HUES6 (cell line): ENCODE measurements around the gene DIS3L2.
"Not testable (repeated sequence)": the region's sequence is repeated elsewhere in the genome, so short reads cannot be mapped to it uniquely, and the experiment has no call there.

ENCODE experiments used
- H3K27ac ChIP-seq: 2 replicates; pipeline ENCODE4 v1.7.0; 2013; ENCODE audit warnings: low read depth, mild to moderate bottlenecking, low read length, inconsistent platforms
- H3K27me3 ChIP-seq: 2 replicates; pipeline ENCODE4 v1.6.1; 2013; ENCODE audit warnings: low read length; ENCODE audit not compliant: control insufficient read depth, insufficient read depth
- H3K36me3 ChIP-seq: 2 replicates; pipeline ENCODE4 v1.6.1; 2013; ENCODE audit warnings: low read length; ENCODE audit not compliant: control insufficient read depth, insufficient read depth
- H3K4me1 ChIP-seq: 2 replicates; pipeline ENCODE4 v1.6.1; 2013; ENCODE audit warnings: low read length; ENCODE audit not compliant: control insufficient read depth, insufficient read depth
- H3K4me3 ChIP-seq: 2 replicates; pipeline ENCODE4 v1.5.1; 2013; ENCODE audit warnings: low read depth, low read length
- H3K9ac ChIP-seq: one replicate; pipeline ENCODE4 v1.6.1; 2013; ENCODE audit warnings: mild to moderate bottlenecking, low read length
- H3K9me3 ChIP-seq: 2 replicates; pipeline ENCODE4 v1.6.1; 2013; ENCODE audit warnings: low read depth, low read length; ENCODE audit not compliant: control insufficient read depth, insufficient read depth

The DIS3L2 gene

DNA sequence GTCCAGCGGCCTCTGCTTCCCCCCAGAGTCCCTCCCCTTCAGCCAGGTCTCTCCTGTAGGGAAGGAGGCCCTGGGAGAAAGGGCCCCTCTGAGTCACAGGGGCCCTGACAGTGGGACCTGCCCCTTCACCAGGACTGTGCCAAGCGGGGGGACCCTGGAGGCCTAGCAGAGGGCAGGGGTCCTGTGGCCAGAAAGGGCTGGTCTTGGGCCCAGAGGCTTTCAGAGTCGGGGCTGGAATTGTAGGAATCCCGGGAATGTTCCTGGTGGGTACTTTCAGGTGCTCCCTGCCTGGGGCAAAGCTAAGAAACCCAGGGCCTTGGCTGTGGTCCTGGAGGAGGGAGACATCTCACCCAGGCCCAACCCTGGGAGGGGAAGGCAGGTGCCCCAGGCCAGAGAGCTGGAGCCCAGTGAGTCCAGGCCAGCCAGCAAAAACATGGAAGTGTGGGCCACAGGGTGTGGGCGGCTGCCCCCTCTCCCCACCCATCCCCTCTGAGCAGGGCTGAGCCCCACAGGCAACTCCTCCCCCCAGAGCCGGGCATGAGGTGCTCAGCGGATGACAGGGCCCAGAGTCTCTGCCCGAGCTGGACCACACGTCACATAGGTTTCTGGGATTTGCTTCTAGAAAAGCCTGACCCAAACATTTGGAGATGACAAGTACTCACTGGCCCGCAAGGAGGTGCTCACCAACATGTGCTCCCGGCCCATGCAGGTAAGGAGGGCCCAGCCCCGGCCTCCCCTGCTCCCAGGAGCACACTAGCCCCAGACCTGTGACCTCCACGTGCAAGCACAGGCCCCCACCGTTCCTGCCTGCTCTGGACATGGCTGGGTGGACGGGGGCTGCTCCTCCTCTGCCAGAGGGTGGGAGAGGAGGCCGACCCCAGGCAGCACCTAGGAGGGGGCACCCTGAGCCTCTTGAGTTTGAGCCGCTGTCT lies 368.8 kb downstream of the DIS3L2 start:
- Histone ChIP-seq H3K9ac (no peak overlapping the region), H3K9me3 (no peaks in the 10 kb centered on the region), H3K27ac (peak overlapping the region; percentile 68; the same call in 1 of the 2 replicates), H3K4me1 (peaks cover 11% of the 10 kb centered on the region; the same call in 1 of the 2 replicates), H3K36me3 (no peaks in the 10 kb centered on the region), H3K27me3 (no peaks in the 10 kb centered on the region), H3K4me3 (no peak overlapping the region)

GRCh38 chr2:232331061-232331460 lies 369.5 kb downstream of the DIS3L2 start:
- H3K9me3 ChIP-seq, H3K4me3 ChIP-seq, H3K27me3 ChIP-seq, H3K4me1 ChIP-seq, H3K27ac ChIP-seq, H3K36me3 ChIP-seq, H3K9ac ChIP-seq: not testable (repeated sequence)

DNA sequence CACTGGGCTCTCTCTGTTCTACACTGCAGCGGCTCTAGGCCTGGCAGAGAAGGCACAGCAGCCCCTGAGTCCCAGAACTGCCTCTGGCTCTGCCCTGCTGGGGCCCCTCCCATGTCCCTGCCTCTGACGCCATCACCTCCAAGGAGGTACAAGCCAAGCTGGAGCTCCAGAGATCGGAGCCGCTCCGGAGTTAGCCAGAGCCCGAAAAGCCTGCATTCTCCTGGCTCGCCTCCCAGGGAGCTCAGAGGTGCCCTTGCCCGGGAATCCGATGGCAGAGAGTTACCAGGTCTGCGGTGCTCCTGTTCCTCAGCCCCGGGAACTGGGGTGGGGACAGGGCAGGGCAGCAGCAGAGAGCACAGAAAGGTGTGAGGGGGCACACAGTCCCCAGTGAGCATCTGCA lies 370.1 kb downstream of the DIS3L2 start:
- H3K9me3 ChIP-seq, H3K27me3 ChIP-seq, H3K9ac ChIP-seq, H3K36me3 ChIP-seq, H3K4me1 ChIP-seq, H3K27ac ChIP-seq, H3K4me3 ChIP-seq: not testable (repeated sequence)

- not testable (repeated sequence) for H3K27ac ChIP-seq, H3K9me3 ChIP-seq, H3K36me3 ChIP-seq
These were observed 370.9 kb downstream of the DIS3L2 start for GRCh38 chr2:232332244-232332939.

GRCh38 chr2:232332940-232333259 lies 371.4 kb downstream of the DIS3L2 start:
- no peaks in the 10 kb centered on the region for H3K27me3 ChIP-seq
- no peak overlapping the region for H3K9ac ChIP-seq
- H3K36me3 ChIP-seq = no peaks in the 10 kb centered on the region
- H3K4me1 ChIP-seq = peaks cover 7% of the 10 kb centered on the region; the same call in 1 of the 2 replicates
- no peaks in the 10 kb centered on the region for H3K9me3 ChIP-seq
- no peak overlapping the region for H3K4me3 ChIP-seq
- no peak overlapping the region for H3K27ac ChIP-seq

More at GRCh38 chr2:232332244-232332939, 370.9 kb downstream of the DIS3L2 start:
- H3K9ac ChIP-seq, H3K27me3 ChIP-seq, H3K4me1 ChIP-seq, H3K4me3 ChIP-seq: not testable (repeated sequence)

- Histone ChIP-seq H3K4me3 (no peak overlapping the region), H3K27ac (no peak overlapping the region), H3K27me3 (no peaks in the 10 kb centered on the region), H3K9ac (no peak overlapping the region), H3K4me1 (peaks cover 7% of the 10 kb centered on the region; the same call in 1 of the 2 replicates), H3K9me3 (no peaks in the 10 kb centered on the region), H3K36me3 (no peaks in the 10 kb centered on the region)
These were observed 372.0 kb downstream of the DIS3L2 start for GRCh38 chr2:232333361-232334135.

DNA sequence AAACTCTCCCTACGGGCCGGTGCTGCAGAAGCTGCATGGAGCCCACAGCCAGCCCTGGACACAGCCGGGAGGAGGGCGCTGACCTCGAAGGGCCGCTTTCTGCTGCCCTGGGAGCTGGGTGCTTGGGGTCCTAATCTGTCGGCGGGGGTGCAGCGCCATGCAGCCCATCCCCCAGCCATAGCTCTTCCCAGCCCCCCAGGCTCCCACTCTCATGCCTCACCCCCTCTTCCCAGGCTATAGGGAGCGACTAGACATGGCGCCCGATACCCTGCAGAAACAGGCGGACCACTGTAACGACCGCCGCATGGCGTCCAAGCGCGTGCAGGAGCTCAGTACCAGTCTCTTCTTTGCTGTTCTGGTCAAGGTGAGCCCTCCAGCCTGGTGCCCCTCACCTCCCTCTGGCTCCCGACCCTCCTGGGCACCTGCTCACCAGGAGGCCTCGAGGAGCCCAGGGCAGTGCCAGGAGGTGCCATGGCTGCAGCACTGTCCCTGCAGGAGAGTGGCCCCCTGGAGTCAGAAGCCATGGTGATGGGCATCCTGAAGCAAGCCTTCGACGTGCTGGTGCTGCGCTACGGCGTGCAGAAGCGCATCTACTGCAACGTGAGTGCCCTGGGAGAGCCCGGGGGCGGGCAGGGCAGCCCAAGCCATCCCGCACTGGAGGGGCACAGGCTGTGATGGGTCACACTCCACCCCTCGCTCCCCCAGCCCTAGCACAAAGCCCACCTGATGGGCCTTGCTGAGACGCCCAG lies 372.8 kb downstream of the DIS3L2 start:
- H3K36me3 ChIP-seq, H3K27ac ChIP-seq, H3K9ac ChIP-seq: not testable (repeated sequence)

GRCh38 chr2:232334885-232335205 lies 373.3 kb downstream of the DIS3L2 start:
- not testable (repeated sequence) for H3K9me3 ChIP-seq, H3K4me1 ChIP-seq, H3K9ac ChIP-seq, H3K27me3 ChIP-seq, H3K36me3 ChIP-seq, H3K27ac ChIP-seq, H3K4me3 ChIP-seq

More for the DNA sequence above, 372.8 kb downstream of the DIS3L2 start:
- H3K4me1 ChIP-seq, H3K4me3 ChIP-seq, H3K9me3 ChIP-seq, H3K27me3 ChIP-seq: not testable (repeated sequence)

DNA sequence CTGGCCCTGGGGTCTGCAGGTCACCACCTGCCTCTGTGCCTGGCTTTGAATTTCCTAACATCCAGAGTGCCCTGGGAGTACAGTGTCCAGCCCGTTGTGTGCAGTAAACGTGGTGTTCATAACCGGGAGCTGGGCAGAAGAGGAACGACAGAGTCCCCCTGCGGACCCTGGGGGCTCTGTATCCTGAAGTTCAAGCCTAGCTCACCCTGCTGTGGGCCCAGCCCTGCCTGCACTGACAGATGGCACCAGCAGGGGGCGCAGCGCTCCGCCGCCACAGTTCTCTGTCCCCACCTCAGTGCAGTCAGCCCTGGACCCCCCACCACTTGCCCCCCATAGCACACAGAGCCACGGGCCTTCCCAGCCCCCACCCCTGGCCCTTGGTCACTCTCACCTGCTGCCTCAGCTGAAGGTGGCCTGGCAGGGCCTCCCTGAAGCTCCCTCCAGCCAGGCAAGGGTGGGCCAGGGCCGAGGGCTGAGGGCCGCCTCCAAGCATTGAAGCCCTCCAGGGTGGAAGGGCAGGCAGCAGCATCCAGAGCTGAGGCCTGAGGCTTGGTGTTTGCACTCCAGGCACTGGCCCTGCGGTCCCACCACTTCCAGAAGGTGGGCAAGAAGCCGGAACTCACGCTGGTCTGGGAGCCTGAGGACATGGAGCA lies 373.8 kb downstream of the DIS3L2 start:
- H3K9ac ChIP-seq, H3K4me1 ChIP-seq, H3K36me3 ChIP-seq: not testable (repeated sequence)

GRCh38 chr2:232335859-232336215 lies 374.3 kb downstream of the DIS3L2 start:
- Histone ChIP-seq H3K9me3 (no peaks in the 10 kb centered on the region), H3K4me1 (peaks cover 3% of the 10 kb centered on the region; the same call in 1 of the 2 replicates), H3K36me3 (no peaks in the 10 kb centered on the region), H3K27me3 (no peaks in the 10 kb centered on the region), H3K27ac (no peak overlapping the region), H3K9ac (no peak overlapping the region), H3K4me3 (no peak overlapping the region)

More for the DNA sequence above, 373.8 kb downstream of the DIS3L2 start:
- not testable (repeated sequence) for H3K9me3 ChIP-seq, H3K27me3 ChIP-seq, H3K4me3 ChIP-seq, H3K27ac ChIP-seq
